ENCODE measurements around the gene KCP.

Gene KCP

GRCh38 chr7:128939075-128939860 lies 28.8 kb upstream of the KCP start:
- DNase-seq (ENCODE audit: low read depth), result no peak

- no peak for DNase-seq (ENCODE audit: low read depth)
These were observed 28.1 kb upstream of the KCP start for GRCh38 chr7:128938544-128939074.

- DNase-seq (ENCODE audit: low read depth), result no peak
These were observed 27.4 kb upstream of the KCP start, which contains the start of gene IRF5 for GRCh38 chr7:128937647-128938543. TSS of gene IRF5 (plus strand) at chr7:128937927. CDS start at chr7:128942082, 4,155 bp downstream.

GRCh38 chr7:128937271-128937646 lies 26.8 kb upstream of the KCP start:
- DNase-seq (ENCODE audit: low read depth), result no peak

- no peak for DNase-seq (ENCODE audit: low read depth)
These were observed 26.3 kb upstream of the KCP start for GRCh38 chr7:128936798-128937197.

GRCh38 chr7:128935342-128935730 lies 24.8 kb upstream of the KCP start:
- DNase-seq (ENCODE audit: low read depth), result no peak

GRCh38 chr7:128934361-128935341 lies 24.1 kb upstream of the KCP start:
- DNase-seq (ENCODE audit: low read depth), result no peak

- no peak for DNase-seq (ENCODE audit: low read depth)
These were observed 22.8 kb upstream of the KCP start for GRCh38 chr7:128933180-128933891.

GRCh38 chr7:128932862-128933179 lies 22.3 kb upstream of the KCP start:
- no peak for DNase-seq (ENCODE audit: low read depth)

- no peak for DNase-seq (ENCODE audit: low read depth)
These were observed 21.7 kb upstream of the KCP start for GRCh38 chr7:128931965-128932861.

- DNase-seq (ENCODE audit: low read depth), result no peak
These were observed 20.8 kb upstream of the KCP start for GRCh38 chr7:128931190-128931798.

- DNase-seq (ENCODE audit: low read depth), result no peak
These were observed 18.6 kb upstream of the KCP start for GRCh38 chr7:128928882-128929788.

- DNase-seq (ENCODE audit: low read depth), result no peak
These were observed 17.8 kb upstream of the KCP start for GRCh38 chr7:128928159-128928813.

- no peak for DNase-seq (ENCODE audit: low read depth)
These were observed 14.4 kb upstream of the KCP start for GRCh38 chr7:128924707-128925588.

GRCh38 chr7:128923411-128923800 lies 12.9 kb upstream of the KCP start:
- no peak for DNase-seq (ENCODE audit: low read depth)

GRCh38 chr7:128922496-128923410 lies 12.2 kb upstream of the KCP start:
- no peak for DNase-seq (ENCODE audit: low read depth)
